Osteoblast (primary cell): ENCODE results near the gene CUTA. TPM values are rescaled to one million over a fixed set of nuclear protein-coding genes. Genes with fewer than 3 reads are reported as not detected.

ENCODE experiments used
- DNase-seq: peaks from one replicate; pipeline ENCODE4 v3.0.0; 2011; ENCODE audit warnings: low spot score, mixed read lengths; ENCODE audit not compliant: insufficient read length; ENCODE audit errors: missing footprints
- H2AFZ ChIP-seq: 2 replicates; pipeline ENCODE4 v1.6.0; 2011; ENCODE audit warnings: mild to moderate bottlenecking, low read length
- H3K27ac ChIP-seq: 2 replicates; pipeline ENCODE4 v1.5.1; 2011; ENCODE audit warnings: mild to moderate bottlenecking, low read depth, low read length, moderate library complexity
- H3K27me3 ChIP-seq: 2 replicates; pipeline ENCODE4 v1.6.0; 2012; ENCODE audit warnings: mild to moderate bottlenecking, control low read depth, inconsistent platforms, low read length, moderate library complexity; ENCODE audit not compliant: insufficient read depth
- H3K36me3 ChIP-seq: 2 replicates; pipeline ENCODE4 v1.5.1; 2011; ENCODE audit warnings: mild to moderate bottlenecking, low read length, control low read depth, moderate library complexity; ENCODE audit not compliant: insufficient read depth
- H3K4me1 ChIP-seq: 2 replicates; pipeline ENCODE4 v1.5.1; 2011; ENCODE audit warnings: mild to moderate bottlenecking, low read length, control low read depth, moderate library complexity; ENCODE audit not compliant: insufficient read depth
- H3K4me2 ChIP-seq: 2 replicates; pipeline ENCODE4 v1.6.0; 2011; ENCODE audit warnings: mild to moderate bottlenecking, low read length; ENCODE audit not compliant: insufficient read depth
- H3K4me3 ChIP-seq: fragments of 200-600 bp; sonication (generic); 3 replicates; pipeline ENCODE4 v1.5.1; 2012; ENCODE audit warnings: mild to moderate bottlenecking, low read length, inconsistent platforms; ENCODE audit not compliant: insufficient read depth
- H3K79me2 ChIP-seq: 2 replicates; pipeline ENCODE4 v1.6.0; 2012; ENCODE audit warnings: mild to moderate bottlenecking, low read length, control low read depth, inconsistent platforms; ENCODE audit not compliant: insufficient read depth
- H3K9me3 ChIP-seq: 2 replicates; pipeline ENCODE4 v1.5.1; 2011; ENCODE audit warnings: low read depth, low read length, control low read depth
- H4K20me1 ChIP-seq: 2 replicates; pipeline ENCODE4 v1.6.0; 2012; ENCODE audit warnings: mild to moderate bottlenecking, low read length, control low read depth; ENCODE audit not compliant: insufficient read depth
- CTCF ChIP-seq: IDR thresholded peaks from 2 replicates; pipeline ENCODE4 v1.5.1; 2011; ENCODE audit warnings: mild to moderate bottlenecking, low read depth, low read length, moderate library complexity; ENCODE audit errors: extremely low read depth
- total RNA-seq: library from RNA; depleted of rRNA; stranded (reverse); fragments of >200 nt; gene quantifications from 2 replicates; pipeline ENCODE4 v1.2.3, GENCODE V29; 2012

Gene CUTA
- total RNA-seq, 1 donor, result 122 TPM

- Histone ChIP-seq H3K4me3 (peak overlapping the region; percentile 79), H3K27me3 (no peaks in the 10 kb centered on the region), H3K27ac (peak overlapping the region; percentile 52), H3K4me1 (peaks cover 36% of the 10 kb centered on the region), H3K79me2 (peaks cover 57% of the 10 kb centered on the region), H3K36me3 (peaks cover 7% of the 10 kb centered on the region), H3K4me2 (peak overlapping the region; percentile 92), H2AFZ (peak overlapping the region; percentile 66), H4K20me1 (peaks cover 34% of the 10 kb centered on the region), H3K9me3 (no peaks in the 10 kb centered on the region)
- peak; percentile 98 for DNase-seq
- no peak for TF ChIP-seq CTCF
Observed at GRCh38 chr6:33427585-33428223, 9.8 kb upstream of the CUTA start.

GRCh38 chr6:33426590-33427511, 8.9 kb upstream of the CUTA start:
- Histone ChIP-seq H3K4me1 (peaks cover 36% of the 10 kb centered on the region), H3K4me3 (peak overlapping the region; percentile 79), H3K36me3 (peaks cover 6% of the 10 kb centered on the region), H3K27me3 (no peaks in the 10 kb centered on the region), H3K27ac (peak overlapping the region; percentile 52), H4K20me1 (peaks cover 33% of the 10 kb centered on the region), H2AFZ (no peak overlapping the region), H3K79me2 (peaks cover 64% of the 10 kb centered on the region), H3K4me2 (peak overlapping the region; percentile 96), H3K9me3 (no peaks in the 10 kb centered on the region)
- DNase-seq, result peak; percentile 85
- no peak for TF ChIP-seq CTCF

GRCh38 chr6:33425668-33426577, 8.0 kb upstream of the CUTA start:
- peak overlapping the region; percentile 77 for H3K4me3 ChIP-seq
- peaks cover 66% of the 10 kb centered on the region for H3K79me2 ChIP-seq
- peak overlapping the region; percentile 96 for H3K4me2 ChIP-seq
- H3K4me1 ChIP-seq, result peaks cover 41% of the 10 kb centered on the region
- TF ChIP-seq CTCF, result peak; percentile 49
- peak; percentile 99 for DNase-seq
- H2AFZ ChIP-seq, result peak overlapping the region; percentile 76
- H3K9me3 ChIP-seq, result no peaks in the 10 kb centered on the region
- peaks cover 26% of the 10 kb centered on the region for H4K20me1 ChIP-seq
- H3K27ac ChIP-seq, result peak overlapping the region; percentile 76
- H3K27me3 ChIP-seq, result no peaks in the 10 kb centered on the region
- peaks cover 6% of the 10 kb centered on the region for H3K36me3 ChIP-seq
